GM19240 (cell line): ENCODE measurements around the gene ARID5A.
"Not testable (repeated sequence)": the region's sequence is repeated elsewhere in the genome, so short reads cannot be mapped to it uniquely, and the experiment has no call there.

ENCODE experiments used
- DNase-seq: peaks from one replicate; pipeline ENCODE4 v3.0.0; 2011; ENCODE audit warnings: low spot score; ENCODE audit not compliant: insufficient read length

ARID5A gene

DNA sequence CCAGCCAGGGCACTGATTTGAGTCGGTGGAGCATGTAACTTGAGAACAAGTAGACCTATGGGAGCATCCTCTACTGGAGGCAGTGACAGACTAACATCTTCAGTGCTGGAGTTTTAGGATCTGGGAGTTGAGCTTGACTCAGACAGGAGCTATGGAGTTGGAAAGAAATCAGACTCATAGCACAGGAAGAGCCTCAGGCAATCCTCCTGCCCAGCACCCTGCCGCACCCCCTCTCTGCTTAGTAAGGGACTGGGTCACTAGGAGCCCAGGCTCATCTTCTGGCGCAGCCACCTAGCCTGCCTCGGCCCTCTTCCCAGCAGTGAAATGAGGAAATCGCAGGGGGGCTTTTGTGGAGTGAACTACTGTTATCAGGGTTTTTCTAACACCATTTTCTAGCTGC, 3.6 kb downstream of the ARID5A start:
- no peak for DNase-seq

DNA sequence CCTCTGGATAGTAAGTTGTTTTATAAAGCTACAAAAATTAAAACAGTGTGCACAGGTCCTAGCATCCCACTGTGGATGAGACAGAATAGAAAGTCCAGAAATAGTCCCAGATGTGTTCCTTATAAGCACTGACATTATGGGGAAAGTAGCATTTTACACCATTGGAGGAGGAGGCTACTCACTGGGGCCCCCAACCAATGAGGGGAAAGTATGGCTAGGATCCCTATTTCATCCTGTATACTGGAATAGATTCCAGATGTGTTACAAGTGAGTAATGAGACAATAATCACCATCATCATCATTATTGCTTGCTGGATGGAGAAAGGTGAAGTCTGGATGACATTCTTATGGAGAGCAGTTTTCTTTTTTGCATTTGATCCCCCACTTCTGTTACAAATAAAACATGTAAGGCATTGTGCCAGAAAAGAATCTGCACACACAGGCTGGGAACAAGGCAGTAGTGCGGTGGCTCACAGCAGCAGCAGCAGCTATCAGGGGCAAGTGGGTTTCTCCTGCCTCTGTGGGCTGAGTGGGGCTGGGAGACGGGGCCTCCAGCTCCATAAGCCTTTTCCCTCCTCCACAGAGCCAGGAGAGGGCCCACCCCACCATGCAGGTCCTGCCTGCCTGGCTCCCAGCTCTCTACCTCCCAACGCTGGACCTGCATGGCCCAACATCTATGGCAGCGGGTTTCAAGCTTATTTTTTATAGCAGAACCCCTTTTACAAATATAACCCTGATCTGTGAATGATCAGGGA, 5.0 kb downstream of the ARID5A start:
- no peak for DNase-seq

DNA sequence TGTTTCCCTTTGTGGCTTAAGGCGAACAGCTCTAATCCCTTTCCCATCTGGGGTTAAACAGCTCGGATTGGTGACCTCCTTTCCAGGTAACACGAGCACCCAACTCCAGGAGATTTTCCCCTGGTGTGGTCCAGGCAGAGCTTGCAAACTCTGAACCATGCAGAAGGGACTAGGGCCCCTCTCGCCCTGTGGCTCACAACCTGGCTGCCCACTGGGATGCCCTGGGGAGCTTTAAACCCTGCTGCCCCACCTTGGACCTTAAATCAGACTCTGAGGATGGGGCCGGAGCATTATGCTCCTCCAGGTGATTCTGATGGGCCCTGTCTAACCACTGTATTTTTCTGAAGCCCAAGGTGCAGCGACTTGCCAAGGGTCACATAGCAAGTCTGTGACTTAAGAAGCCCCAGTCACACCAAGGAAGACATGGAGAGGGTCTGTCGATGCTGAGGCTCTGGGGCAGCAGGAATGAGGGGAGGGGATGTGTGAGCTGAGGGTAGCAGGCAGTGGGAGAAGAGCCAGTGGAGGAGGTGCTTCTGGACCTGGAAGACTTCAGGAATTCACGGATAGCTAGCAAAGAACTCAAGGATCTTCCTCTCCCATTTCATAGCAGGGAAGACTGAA, 5.9 kb downstream of the ARID5A start:
- no peak for DNase-seq

DNA sequence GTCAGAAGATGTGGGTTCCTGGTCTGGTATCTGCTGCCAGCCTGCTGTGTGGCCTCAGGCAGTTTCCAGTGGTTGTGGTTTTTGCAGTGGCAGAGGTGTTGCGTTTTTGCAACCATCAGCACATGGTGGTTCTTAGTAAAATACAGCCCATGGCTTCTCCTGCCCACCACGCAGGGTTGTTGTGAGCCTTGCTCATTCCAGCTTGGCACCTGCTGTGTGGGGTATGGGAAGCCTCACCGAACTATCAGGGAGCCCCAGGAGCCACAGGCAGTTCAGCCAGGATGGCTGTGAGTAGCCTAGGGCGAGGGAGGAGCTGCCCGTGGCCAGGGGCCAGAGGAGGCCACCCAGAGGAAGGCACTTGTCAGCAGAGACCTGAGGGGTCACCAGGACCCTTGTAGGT, 9.8 kb downstream of the ARID5A start:
- no peak for DNase-seq

DNA sequence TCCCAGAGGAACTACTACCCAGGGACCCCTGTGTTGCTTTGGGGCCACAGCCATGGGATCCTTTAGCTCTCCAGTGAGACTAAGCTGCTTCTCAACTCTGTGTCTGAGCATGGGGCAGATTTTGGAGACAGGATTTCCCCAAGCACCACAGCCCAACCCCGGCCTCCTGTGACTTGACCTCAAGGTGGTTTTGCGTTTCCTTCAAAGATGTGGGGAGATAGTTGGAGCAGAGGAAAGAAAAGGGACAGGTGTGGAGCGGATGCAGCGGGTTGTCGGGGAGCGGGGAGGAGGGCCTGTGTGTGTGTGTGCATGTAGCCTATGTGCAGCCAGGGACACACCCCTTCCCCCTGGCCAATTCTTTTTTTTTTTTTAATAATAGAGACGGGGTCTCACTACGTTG, 10.2 kb downstream of the ARID5A start:
- DNase-seq: no peak

DNA sequence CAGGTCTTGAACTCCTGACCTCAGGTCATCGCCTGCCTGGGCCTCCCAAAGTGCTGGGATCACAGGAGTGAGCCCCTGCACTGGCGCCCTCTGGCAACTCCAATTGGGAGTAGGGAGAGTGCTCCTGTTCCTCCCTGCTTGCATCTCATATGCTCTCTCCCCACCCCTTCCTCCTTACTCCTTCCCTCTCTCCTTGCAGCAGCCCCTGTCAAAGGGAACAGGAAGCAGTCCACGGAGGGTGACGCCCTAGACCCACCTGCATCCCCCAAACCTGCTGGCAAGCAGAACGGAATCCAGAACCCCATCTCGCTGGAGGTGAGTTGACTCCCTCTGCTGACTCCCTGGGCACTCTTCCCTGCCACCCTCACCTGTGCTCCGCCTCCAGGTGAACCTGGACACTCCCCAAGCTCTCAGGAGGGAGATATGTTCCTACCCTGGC, 10.7 kb downstream of the ARID5A start:
- DNase-seq: no peak

DNA sequence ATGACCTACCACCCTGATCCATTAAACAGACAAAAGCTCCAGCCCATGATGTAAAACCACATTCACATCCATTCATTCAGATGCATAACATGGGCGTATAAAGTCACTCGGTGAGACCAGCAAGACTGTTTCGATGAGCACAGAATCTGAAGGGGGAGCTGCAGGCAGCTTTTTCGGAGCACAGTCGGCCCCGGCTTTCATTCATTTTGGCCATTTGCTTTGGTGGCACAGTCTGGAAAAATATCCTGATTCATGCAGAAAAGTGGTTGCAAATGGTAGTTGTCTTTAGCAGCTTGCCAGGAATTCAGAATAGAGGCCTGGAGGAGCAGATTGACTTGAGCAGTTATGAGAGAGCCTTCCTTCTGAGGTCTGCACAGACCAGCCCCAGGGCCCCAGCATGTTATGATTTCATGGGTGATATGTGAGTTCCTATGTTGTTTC, 11.2 kb downstream of the ARID5A start:
- no peak for DNase-seq

DNA sequence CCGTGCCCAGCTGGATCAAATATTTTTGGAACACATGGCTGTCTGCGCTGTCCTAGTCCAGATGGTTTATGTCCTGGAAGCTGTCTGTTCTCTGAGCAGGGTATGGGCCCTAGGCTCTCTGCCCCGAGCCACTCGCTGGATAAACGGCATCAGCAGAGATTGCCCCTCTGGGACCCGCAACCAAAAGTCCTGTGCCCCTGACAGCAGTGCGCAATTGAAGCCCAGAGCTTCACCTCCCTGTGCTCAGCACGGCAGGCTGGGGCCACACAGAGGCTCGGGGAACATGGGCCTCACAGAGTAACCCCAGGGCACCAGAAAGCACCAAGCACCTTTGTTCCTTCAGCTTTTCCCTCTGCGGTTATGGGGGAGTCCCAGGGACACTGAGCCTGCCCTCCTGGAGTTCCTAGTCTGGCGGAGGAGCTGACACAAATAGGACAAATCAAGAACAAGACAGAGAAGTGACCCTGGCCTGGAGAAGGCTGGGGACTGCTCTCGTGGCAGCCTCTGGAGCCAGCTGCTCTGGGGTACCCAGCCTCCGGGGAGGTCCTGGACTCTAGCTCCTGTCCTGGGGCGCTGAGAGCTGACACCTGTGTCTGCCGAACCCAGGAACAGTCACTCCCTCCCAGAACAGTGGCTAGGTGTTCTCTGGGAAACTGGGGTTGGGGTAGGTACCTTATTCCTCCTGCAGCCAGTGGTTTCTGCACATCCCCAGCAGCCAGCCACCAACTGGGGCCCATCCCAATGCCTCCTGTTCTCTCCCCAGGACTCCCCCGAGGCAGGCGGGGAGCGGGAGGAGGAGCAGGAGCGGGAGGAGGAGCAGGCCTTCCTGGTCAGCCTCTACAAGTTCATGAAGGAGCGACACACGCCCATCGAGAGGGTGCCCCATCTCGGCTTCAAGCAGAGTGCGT, 12.3 kb downstream of the ARID5A start:
- no peak for DNase-seq

DNA sequence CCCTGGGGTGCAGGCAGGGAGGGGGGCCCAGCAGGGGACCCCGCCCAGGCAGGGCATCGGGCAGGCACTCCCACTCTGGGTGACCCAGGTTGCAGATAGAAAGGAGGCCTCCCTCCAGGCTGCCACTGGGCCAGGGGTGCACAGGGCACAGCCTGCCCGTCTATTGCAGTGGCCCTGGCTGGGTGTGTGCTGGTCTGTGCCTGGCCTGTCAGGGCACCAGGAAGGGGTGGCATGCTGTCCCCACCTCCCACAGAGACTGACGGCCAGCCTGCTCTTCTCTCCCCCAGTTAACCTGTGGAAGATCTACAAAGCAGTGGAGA, 12.9 kb downstream of the ARID5A start:
- no peak for DNase-seq

DNA sequence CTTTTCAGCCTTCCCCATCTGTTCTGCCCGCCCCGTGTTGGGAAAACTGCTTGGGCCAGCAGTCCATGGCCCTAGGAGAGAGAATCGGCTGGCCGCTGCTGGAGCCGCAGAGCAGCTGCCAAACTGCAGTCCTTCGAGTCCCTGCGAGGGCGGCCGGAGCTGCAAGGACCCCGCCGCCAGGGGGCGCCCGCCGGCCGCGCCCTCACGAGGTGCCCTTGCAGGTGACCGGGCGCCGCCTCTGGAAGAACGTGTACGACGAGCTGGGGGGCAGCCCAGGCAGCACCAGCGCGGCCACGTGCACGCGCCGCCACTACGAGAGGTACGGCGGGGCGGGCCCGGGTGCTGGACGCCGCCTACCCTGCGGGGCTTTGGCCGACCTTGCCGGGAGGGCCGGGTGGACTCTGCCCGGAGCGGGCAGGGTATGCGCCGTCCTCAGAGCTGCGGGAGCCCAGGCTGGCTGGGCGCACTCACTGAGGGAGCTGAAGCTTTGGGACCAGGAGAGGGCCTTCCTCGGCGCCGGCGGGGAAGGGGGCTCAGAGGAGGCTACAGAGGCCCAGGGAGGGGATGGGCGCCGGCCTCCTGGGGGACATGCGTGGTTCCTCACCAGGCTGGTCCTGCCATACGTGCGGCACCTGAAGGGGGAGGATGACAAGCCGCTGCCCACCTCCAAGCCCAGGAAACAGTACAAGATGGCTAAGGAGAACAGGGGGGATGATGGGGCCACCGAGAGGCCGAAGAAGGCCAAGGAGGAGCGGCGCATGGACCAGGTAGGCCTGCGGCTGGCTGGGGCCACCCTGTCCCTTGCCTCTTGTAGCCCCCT, 13.6 kb downstream of the ARID5A start:
- DNase-seq: no peak

DNA sequence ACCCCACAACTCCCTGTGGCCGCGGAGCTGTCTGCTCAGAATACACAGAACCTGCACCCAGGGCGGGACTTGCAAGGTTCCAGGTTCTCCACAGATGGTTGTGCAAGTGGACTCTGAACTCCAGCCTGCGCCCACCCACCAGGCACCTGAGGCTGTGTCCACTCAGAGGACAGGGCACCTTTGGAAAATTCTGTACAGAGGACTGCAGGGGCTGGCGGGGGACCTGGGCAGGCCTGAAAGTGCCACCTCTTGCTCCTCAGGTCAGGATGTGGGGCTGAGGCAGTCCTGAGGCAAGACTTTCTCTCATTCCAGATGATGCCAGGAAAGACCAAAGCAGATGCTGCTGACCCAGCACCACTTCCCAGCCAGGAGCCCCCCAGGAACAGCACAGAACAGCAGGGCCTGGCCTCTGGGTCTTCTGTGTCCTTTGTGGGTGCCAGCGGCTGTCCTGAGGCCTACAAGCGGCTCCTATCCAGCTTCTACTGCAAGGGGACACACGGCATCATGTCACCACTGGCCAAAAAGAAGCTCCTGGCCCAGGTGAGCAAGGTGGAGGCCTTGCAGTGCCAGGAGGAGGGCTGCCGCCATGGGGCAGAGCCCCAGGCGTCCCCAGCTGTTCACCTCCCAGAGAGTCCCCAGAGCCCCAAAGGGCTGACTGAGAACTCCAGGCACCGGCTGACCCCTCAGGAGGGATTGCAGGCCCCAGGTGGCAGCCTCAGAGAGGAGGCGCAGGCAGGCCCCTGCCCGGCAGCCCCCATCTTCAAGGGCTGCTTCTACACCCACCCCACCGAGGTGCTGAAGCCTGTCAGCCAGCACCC, 14.4 kb downstream of the ARID5A start:
- no peak for DNase-seq

DNA sequence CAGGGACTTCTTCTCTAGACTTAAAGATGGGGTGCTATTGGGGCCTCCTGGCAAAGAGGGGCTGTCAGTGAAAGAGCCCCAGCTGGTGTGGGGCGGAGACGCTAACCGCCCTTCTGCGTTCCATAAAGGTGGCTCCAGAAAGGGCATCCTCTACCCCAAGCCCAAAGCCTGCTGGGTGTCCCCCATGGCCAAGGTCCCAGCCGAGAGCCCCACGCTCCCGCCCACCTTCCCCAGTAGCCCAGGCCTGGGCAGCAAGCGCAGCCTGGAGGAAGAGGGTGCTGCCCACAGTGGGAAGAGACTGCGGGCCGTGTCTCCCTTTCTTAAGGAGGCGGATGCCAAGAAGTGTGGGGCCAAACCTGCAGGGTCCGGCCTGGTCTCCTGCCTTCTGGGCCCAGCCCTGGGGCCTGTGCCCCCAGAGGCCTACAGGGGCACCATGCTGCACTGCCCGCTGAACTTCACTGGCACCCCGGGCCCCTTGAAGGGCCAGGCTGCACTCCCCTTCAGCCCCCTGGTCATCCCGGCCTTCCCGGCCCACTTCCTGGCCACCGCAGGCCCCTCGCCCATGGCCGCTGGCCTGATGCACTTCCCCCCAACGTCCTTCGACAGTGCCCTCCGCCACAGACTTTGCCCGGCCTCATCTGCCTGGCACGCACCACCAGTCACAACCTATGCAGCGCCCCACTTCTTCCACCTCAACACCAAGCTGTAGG, 15.2 kb downstream of the ARID5A start:
- DNase-seq: no peak

DNA sequence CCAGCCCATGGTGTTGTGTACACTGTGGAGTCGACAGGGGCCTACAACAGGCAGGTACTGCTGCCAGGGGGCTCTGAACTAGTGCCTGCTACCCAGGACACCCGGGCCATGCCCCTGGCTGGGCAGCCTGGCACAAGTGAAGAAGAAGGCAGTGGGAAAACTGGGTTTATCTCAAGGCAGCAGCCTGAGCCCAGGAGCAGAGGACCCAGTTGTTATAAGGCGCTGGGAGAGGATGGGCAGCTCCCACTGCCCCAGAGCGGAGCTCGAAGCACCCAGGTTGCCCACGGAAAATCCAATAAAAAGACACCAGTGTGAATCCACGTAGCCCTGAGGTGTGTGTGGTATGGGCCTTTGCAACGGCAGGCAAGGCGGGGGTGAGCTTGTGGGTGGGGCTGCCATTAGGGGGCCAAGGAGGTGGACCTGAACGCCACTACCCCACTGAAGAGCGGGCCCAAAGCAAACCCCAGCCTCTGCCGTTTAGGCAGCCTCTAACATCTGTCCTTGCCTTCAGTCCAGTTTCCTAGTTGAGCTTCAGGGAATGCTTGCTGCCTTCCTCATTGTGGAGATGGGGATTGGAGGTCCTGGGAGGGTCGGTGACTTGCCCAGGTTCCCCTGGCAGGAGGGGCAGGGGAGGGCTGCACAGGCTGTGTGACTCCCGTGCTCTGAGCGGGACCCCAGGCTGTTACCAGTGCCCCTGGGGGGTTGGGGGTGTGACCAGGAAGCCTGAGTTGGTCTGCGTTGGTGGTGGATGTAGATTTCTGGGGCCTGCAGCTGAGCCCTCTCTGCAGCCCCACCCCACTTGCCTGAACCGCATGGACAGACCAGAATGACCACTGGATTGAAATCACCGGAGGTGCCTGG, 16.0 kb downstream of the ARID5A start:
- DNase-seq: no peak

DNA sequence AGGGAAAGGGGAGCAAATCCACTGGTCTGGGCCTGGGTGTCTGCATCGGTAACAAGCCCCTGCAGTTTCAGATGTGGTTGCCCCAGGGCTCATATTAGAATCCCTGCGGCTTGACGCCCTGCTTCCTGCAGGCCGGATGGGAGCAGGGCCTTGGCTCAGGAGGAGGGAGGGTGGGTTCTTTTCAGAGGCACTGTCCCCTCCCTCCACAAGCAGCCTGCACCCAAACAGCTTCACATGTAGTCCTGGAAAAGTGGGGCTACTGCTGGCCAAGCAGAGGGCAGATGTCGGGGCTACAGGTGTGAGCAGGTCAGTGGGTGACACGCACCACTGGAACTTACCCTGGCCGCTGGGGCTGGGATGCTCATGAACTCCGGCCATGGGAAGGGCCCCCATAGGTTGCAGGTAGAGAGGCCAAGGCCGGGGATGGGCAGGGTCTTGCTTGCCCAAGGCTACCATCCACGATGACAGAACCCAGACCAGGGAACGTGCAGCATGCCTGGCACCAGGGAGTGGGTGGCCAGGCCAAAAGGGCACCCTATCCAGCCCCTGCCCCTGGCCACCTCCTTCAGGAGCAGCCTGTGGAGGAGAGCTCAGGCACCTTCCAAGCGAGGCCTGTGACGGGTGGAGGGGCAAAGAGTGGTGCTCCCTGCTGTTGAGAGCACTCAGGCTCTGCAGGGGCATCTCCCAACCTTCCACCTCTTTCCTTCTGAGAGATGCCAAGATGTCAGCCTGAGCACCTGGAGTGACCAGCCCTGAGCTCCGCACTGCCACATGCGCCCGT, 16.8 kb downstream of the ARID5A start:
- DNase-seq: no peak

DNA sequence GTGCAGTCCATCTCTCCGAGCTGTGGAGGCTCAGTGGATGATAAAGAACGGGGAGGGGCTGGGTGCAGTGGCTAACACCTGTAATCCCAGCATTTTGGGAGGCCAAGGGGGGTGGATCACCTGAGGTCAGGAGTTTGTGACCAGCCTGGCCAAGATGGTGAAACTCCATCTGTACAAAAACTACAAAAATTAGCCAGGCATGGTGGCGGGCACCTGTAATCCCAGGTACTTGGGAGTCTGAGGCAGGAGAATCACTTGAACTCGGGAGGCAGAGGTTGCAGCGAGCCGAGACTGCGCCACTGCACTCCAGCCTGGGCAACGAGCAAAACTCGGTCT, 17.4 kb downstream of the ARID5A start:
- DNase-seq: not testable (repeated sequence)

DNA sequence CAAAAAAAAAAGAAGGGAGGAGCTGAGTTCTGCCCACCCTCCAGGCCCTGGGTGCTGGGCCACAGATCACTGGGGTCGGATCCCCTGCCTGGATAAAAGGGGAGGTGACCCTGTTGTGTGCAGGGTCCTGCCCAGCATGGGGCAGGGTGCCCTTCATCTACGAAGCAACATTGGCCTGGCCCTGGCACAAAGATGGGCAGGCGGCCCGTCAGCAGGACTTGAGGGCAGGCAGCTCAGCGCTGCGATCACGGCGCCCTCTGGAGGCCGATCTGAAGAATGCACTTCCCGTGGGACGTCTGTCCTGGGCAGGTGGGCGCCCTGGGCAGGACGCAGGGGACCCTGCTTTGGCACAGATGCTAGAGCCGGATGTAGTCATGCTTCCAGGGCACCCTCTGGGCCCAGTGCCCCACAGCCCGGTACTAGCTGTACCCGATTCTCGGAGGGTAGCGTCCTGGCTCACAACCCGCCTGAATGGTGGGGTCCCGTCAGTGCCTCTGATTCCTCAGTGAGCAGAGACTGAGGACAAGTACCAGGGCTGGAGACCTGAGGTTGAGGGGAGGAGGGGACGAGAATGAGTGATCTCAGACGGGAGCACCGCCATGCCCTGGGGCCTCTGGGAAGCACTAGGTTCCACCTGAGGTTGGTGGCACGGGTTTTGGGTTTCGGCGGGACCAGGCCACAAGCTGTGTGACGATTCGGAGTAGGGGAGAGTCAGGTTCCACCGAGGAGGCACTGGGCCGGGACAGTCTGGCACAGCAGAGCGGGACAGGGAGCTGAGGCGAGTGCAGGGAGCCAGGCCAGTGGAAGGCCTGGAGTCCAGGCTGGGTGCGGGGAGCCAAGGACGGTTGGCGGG, 18.0 kb downstream of the ARID5A start:
- peak; percentile 73 for DNase-seq

DNA sequence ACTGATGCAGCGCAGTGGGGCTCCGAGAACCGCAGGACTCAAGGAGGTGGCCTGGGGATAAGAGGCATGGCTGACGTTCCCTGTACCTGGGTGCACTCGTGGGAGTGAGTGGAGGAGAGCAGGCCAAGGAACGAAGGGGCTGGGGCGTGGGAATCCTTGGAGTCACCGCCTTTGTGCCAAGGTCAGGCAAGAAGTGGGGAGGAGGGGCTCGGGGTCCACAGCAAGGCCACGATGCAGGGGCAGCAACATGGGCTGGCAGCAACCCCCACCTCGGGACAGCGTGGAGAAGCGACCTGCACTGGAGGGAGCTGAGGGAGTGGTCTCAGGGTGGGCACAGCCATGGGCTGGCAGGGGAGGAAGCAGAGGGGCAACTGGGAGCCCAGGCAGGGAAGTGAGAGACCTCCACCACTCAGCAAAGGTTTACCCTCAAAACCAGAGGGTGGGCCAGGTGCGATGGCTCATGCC, 18.6 kb downstream of the ARID5A start:
- no peak for DNase-seq
